Calu3 (cell line): ENCODE data around the gene DNMT3B. TPM values are rescaled to one million over a fixed set of nuclear protein-coding genes. Genes with fewer than 3 reads are reported as not detected.

Source experiments
- BruUV-seq: library from RNA; stranded (reverse); fragments of 400-500 nt; replicated peaks from 2 replicates; lab custom pipeline; 2021; lab: Mats Ljungman, UMichigan
- CTCF ChIA-PET: fragments of 300-600 bp; sonication (Branson Sonifier 250); formaldehyde crosslinking; loops from one replicate; lab custom pipeline; 2022; ENCODE audit warnings: antibody characterized with exemption; lab: Charles Lee
- DNase-seq: peaks from one replicate; pipeline ENCODE4 v3.0.0; 2022
- H3K27ac Mint-ChIP-seq: one replicate; pipeline ENCODE4 v1.8.0; 2022; ENCODE audit warnings: mixed read lengths; ENCODE audit not compliant: unreplicated experiment
- H3K27me3 Mint-ChIP-seq: one replicate; pipeline ENCODE4 v1.8.0; 2022; ENCODE audit warnings: mixed read lengths; ENCODE audit not compliant: unreplicated experiment
- H3K36me3 Mint-ChIP-seq: one replicate; pipeline ENCODE4 v1.8.0; 2022; ENCODE audit warnings: mild to moderate bottlenecking, moderate library complexity, mixed read lengths; ENCODE audit not compliant: insufficient read depth, unreplicated experiment
- H3K4me1 Mint-ChIP-seq: one replicate; pipeline ENCODE4 v1.8.0; 2022; ENCODE audit warnings: mild to moderate bottlenecking, low read depth, mixed read lengths; ENCODE audit not compliant: unreplicated experiment
- H3K4me3 Mint-ChIP-seq: one replicate; pipeline ENCODE4 v1.8.0; 2022; ENCODE audit warnings: mild to moderate bottlenecking, low read depth, moderate library complexity, mixed read lengths; ENCODE audit not compliant: unreplicated experiment
- H3K9me3 Mint-ChIP-seq: one replicate; pipeline ENCODE4 v1.8.0; 2022; ENCODE audit warnings: low read depth, mixed read lengths; ENCODE audit not compliant: unreplicated experiment
- intact Hi-C: fragments of 100-400 bp; cut with micrococcal nuclease; formaldehyde crosslinking; loops from one replicate; pipeline ENCODE4 v1.10.0; 2022; ENCODE audit not compliant: unreplicated experiment
- total RNA-seq: library from RNA; stranded (reverse); gene quantifications from 2 replicates; pipeline ENCODE4 v1.2.3, GENCODE V29; 2022
- TF ChIP-seq, protein P1 (sequence below): fragments of 200-600 bp; IDR thresholded peaks from one replicate; pipeline ENCODE4 v1.8.0; 2022; ENCODE audit warnings: antibody characterized with exemption; ENCODE audit not compliant: unreplicated experiment

DNMT3B gene
- total RNA-seq, 1 experiment from 2014 or later: 10.8 TPM

DNA sequence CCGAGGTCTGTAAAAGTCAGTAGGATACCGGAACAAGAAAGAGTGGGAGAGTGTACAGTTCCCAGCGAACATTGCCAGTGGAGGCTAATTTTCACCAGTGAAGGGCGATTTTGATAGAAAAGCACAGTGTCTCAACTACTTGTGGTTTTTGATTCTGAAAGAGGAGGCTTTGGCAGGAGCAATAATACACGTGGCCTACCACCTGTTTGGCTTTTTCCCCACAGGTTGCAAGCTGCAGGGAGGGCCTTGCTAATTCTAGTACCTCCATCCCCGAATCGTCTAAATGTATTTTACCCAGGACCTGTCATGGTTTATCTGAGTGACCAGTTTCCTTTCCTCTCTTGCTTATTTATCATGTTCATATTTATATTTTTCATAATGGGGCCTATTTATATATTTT is 93.2 kb downstream of the DNMT3B start:
- peaks cover 65% of the 10 kb centered on the region for H3K36me3 Mint-ChIP-seq
- BruUV-seq: no TSS peak
- no peak overlapping the region for H3K4me3 Mint-ChIP-seq
- CTCF ChIA-PET: no interaction called here
- TF ChIP-seq, protein P1, sequence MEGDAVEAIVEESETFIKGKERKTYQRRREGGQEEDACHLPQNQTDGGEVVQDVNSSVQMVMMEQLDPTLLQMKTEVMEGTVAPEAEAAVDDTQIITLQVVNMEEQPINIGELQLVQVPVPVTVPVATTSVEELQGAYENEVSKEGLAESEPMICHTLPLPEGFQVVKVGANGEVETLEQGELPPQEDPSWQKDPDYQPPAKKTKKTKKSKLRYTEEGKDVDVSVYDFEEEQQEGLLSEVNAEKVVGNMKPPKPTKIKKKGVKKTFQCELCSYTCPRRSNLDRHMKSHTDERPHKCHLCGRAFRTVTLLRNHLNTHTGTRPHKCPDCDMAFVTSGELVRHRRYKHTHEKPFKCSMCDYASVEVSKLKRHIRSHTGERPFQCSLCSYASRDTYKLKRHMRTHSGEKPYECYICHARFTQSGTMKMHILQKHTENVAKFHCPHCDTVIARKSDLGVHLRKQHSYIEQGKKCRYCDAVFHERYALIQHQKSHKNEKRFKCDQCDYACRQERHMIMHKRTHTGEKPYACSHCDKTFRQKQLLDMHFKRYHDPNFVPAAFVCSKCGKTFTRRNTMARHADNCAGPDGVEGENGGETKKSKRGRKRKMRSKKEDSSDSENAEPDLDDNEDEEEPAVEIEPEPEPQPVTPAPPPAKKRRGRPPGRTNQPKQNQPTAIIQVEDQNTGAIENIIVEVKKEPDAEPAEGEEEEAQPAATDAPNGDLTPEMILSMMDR: no peak
- intact Hi-C loops: no loop called here
- H3K9me3 Mint-ChIP-seq: no peaks in the 10 kb centered on the region
- no peaks in the 10 kb centered on the region for H3K4me1 Mint-ChIP-seq
- no peak for DNase-seq
- H3K27ac Mint-ChIP-seq: no peak overlapping the region
- no peaks in the 10 kb centered on the region for H3K27me3 Mint-ChIP-seq

GRCh38 chr20:32858189-32858588 is 96.0 kb downstream of the DNMT3B start:
- TF ChIP-seq, protein P1: no peak
- BruUV-seq: no TSS peak
- intact Hi-C loops: no loop called here
- Mint-ChIP-seq H3K4me1 (no peaks in the 10 kb centered on the region), H3K4me3 (no peak overlapping the region), H3K27me3 (no peaks in the 10 kb centered on the region), H3K9me3 (no peaks in the 10 kb centered on the region), H3K27ac (no peak overlapping the region), H3K36me3 (peaks cover 42% of the 10 kb centered on the region)
- CTCF ChIA-PET: no interaction called here
- no peak for DNase-seq

Other genes with a start within 250 kb of the DNMT3B start
- 46.9 and 55.7 TPM in 2 replicates for gene NOL4L, start 177.1 kb upstream of the DNMT3B start, total RNA-seq
- not detected in 2 replicates for gene C20orf203, start 88.4 kb upstream of the DNMT3B start, total RNA-seq
- gene COMMD7, start 18.9 kb upstream of the DNMT3B start, total RNA-seq: 51.0 and 56.0 TPM in 2 replicates
- 205 and 211 TPM in 2 replicates for gene MAPRE1, start 57.6 kb downstream of the DNMT3B start, total RNA-seq
- 1.1 and 2.5 TPM in 2 replicates for gene EFCAB8, start 96.5 kb downstream of the DNMT3B start, total RNA-seq
- gene SUN5, start 242.0 kb downstream of the DNMT3B start, total RNA-seq: not detected in 2 replicates
- not detected in 2 replicates for gene BPIFB2, start 245.3 kb downstream of the DNMT3B start, total RNA-seq